HepG2 (cell line): Measurements from ENCODE around the gene CD28.
"Not testable (repeated sequence)": the region's sequence is repeated elsewhere in the genome, so short reads cannot be mapped to it uniquely, and the experiment has no call there.

Experiments
- NFE2L2 ChIP-seq: fragments of 150-350 bp; IDR thresholded peaks from 2 replicates; pipeline ENCODE4 v1.6.1; 2014; ENCODE audit warnings: low read length
- POLR2AphosphoS5 ChIP-seq: IDR thresholded peaks from 2 replicates; pipeline ENCODE4 v1.6.1; 2012; ENCODE audit warnings: low read depth, low read length
- SMARCE1 ChIP-seq: fragments of 450-650 bp; IDR thresholded peaks from 2 replicates; pipeline ENCODE4 v1.6.1; 2017; ENCODE audit warnings: borderline replicate concordance
- SP1 ChIP-seq, 2 experiments: fragments of 450-650 bp in 1 of 2; sonication (generic) in 1 of 2; formaldehyde crosslinking in 1 of 2; IDR thresholded peaks; 2 replicates each; pipeline versions ENCODE4 v1.4.0 to v1.6.1; 2016 to 2020; ENCODE audit warnings: missing genetic modification reagents in 1 of 2

DNA sequence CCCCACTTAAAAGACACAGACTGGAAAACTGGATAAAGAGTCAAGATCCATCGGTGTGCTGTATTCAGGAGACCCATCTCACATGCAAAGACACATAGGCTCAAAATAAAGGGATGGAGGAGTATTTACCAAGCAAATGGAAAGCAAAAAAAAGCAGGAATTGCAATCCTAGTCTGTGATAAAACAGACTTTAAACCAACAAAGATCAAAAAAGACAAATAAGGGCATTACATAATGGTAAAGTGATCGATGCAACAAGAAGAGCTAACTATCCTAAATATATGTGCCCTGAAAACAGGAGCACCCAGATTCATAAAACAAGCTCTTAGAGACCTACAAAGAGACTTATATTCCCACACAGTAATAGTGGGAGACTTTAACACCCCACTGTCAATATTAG, 8.7 kb upstream of the CD28 start:
- TF ChIP-seq SP1 (IDR thresholded peaks at IDR 0.05); SP1 (CRISPR knock-in tag; IDR thresholded peaks at IDR 0.05); POLR2AphosphoS5; NFE2L2; SMARCE1: not testable (repeated sequence)
